ENCODE data around the gene TC2N. TPM values are rescaled to one million over a fixed set of nuclear protein-coding genes. Genes with fewer than 3 reads are reported as not detected.

Gene TC2N
- total RNA-seq, 1 donor from 2014 or later: 56.7 TPM

DNA sequence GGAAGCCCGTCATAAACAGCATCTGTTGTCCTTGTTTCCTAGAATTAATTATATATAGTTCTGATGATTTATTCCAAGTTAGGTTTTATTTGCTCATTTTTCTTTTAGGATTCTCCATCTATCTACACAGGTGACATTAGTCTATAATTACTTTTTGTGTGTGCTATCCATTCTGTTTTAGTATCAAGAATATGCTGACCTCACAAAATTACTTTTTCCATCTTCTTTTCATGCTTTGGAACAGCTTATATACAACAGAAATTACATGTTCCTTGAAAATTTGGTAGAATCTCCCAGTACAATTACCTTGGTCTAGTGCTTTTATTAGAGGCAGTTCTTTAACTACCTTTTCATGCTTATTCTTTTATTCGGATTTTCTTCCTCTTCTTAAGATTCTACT lies 81.1 kb downstream of the TC2N start:
- DNase-seq (no peak), ATAC-seq (no peak)
- Histone ChIP-seq H3K4me3 (no peak overlapping the region), H3K4me1 (no peaks in the 10 kb centered on the region), H3K27ac (no peak overlapping the region), H3K9me3 (no peaks in the 10 kb centered on the region), H3K36me3 (peaks cover 15% of the 10 kb centered on the region), H3K27me3 (no peaks in the 10 kb centered on the region)
- TF ChIP-seq, protein P1, sequence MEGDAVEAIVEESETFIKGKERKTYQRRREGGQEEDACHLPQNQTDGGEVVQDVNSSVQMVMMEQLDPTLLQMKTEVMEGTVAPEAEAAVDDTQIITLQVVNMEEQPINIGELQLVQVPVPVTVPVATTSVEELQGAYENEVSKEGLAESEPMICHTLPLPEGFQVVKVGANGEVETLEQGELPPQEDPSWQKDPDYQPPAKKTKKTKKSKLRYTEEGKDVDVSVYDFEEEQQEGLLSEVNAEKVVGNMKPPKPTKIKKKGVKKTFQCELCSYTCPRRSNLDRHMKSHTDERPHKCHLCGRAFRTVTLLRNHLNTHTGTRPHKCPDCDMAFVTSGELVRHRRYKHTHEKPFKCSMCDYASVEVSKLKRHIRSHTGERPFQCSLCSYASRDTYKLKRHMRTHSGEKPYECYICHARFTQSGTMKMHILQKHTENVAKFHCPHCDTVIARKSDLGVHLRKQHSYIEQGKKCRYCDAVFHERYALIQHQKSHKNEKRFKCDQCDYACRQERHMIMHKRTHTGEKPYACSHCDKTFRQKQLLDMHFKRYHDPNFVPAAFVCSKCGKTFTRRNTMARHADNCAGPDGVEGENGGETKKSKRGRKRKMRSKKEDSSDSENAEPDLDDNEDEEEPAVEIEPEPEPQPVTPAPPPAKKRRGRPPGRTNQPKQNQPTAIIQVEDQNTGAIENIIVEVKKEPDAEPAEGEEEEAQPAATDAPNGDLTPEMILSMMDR (IDR thresholded peaks at IDR 0.05): no peak
- intact Hi-C loops (cut with DNase I): no loop called here

DNA sequence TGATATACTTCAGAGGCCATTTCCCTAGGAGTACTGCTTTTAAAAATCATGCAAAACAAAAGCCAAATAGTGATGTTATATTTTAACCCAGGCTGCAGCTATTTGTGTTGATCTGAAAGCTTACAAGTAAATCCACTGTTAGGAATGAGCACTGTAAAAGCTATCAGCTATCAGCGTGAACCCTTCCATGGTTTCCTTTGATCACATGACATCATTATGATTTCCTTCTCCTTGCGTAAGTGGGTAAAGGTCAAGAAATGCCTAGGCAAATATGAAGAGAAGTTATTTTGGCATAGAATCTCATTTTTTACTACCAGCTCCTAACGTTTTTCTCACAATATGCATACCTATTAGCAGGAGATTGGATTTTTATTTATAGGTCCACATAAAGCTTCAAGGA lies 86.9 kb downstream of the TC2N start:
- intact Hi-C loops (cut with DNase I): no loop called here
- Histone ChIP-seq H3K36me3 (peaks cover 16% of the 10 kb centered on the region), H3K27me3 (no peaks in the 10 kb centered on the region), H3K27ac (no peak overlapping the region), H3K9me3 (no peaks in the 10 kb centered on the region), H3K4me1 (no peaks in the 10 kb centered on the region), H3K4me3 (no peak overlapping the region)
- no peak for ATAC-seq
- DNase-seq: no peak
- TF ChIP-seq, protein P1 (IDR thresholded peaks at IDR 0.05): no peak

DNA sequence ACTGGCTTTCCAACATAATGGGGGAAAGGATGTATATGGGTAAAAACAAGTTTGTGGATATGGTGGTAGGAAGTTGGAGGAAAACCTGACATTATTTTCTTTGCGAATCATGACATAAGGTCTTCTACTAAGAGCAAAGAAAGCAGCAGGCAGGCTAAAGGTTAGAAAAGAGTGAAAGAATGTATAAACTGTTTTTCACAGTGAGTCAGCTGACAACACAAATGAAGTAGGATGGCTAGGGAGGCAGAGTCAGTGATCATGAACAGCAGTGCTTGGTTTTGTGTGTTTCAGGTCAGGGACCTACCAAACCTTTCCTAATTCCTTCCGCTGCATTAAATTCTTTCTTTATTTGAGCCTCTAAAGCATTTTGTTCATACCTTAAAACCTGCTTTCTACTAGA lies 89.1 kb downstream of the TC2N start:
- ATAC-seq (no peak), DNase-seq (no peak)
- Histone ChIP-seq H3K36me3 (peaks cover 16% of the 10 kb centered on the region), H3K4me3 (no peak overlapping the region), H3K9me3 (no peaks in the 10 kb centered on the region), H3K27ac (no peak overlapping the region), H3K27me3 (no peaks in the 10 kb centered on the region), H3K4me1 (no peaks in the 10 kb centered on the region)
- intact Hi-C loops (cut with DNase I): no loop called here
- TF ChIP-seq, protein P1 (IDR thresholded peaks at IDR 0.05): no peak

DNA sequence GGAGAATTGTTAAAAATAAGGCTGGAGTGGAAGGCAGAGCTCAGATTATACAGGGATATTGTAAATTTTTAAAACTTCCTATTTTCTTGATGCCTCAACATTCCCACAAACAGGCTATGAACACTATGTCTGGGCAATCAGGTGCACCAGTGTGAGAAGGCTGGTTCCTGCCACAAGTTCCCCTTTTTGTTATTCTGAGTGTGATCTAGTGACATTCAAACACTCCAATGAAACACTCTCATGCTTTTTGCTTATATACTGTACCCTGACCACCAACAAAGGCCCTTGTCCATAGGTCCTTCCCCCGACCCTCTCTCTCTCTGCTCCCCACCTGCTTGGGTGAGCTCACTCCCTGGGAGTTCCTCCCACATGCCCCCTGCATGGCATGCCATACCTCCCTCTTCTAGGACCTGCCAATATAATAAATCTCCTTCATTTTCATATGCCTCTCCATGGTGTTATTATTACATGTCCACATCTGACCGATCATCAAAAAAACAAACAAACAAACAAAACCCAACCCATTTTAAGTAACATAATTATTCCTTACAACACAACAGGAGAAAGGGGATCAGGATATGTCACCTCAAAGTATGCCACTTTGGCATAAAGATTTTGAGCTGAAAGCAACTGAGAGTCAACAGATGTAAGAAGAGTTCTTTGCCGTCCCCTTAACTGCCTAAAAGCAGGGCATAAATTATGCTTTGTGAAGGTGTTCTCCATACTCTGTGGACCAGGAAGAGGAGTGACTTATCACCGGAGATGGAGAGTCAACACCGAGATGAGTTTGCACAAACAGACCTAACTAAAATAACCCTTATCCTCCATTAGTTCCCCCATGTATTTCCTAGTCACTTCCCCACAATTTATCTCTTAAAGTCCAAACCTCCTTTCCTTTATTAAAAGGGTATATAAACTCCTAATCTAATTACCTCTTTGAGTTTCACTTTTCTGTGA lies 92.9 kb downstream of the TC2N start:
- DNase-seq (no peak), ATAC-seq (peak; percentile 40)
- no peaks in the 10 kb centered on the region for H3K36me3 ChIP-seq
- no peaks in the 10 kb centered on the region for H3K27me3 ChIP-seq
- TF ChIP-seq, protein P1 (IDR thresholded peaks at IDR 0.05): no peak
- no peak overlapping the region for H3K27ac ChIP-seq
- H3K9me3 ChIP-seq: no peaks in the 10 kb centered on the region
- intact Hi-C loops (cut with DNase I): no loop called here
- H3K4me3 ChIP-seq: no peak overlapping the region
- no peaks in the 10 kb centered on the region for H3K4me1 ChIP-seq

DNA sequence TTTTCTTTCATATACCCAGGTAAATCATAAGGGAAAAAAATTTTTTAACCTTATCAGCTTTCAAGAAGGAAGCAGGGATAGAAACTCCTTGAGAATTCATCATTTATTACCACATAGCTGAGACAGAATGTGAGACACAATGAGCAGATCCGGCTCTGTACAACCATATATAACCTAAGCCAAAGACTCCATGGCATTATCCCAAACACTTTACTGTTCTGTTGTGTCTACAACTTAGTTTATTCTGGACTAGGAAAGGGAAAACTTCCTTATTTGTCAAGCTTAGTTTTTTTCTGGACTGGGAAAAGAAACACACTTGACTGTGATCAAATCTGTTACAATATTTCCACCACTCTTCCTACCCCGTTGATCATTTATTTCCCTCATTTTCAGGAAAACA lies 97.2 kb downstream of the TC2N start:
- Histone ChIP-seq H3K27me3 (no peaks in the 10 kb centered on the region), H3K36me3 (no peaks in the 10 kb centered on the region), H3K4me1 (no peaks in the 10 kb centered on the region), H3K4me3 (no peak overlapping the region), H3K9me3 (no peaks in the 10 kb centered on the region), H3K27ac (no peak overlapping the region)
- DNase-seq (no peak), ATAC-seq (no peak)
- intact Hi-C loops (cut with DNase I): no loop called here
- TF ChIP-seq, protein P1 (IDR thresholded peaks at IDR 0.05): no peak

All from upper lobe of right lung (tissue), 1 donor.